H9 (cell line): ENCODE data around the gene SPDYA. TPM values are rescaled to one million over a fixed set of nuclear protein-coding genes. Genes with fewer than 3 reads are reported as not detected.
A peak's percentile ranks its signal among the peaks of the same experiment; 100 is the strongest.

Experiments
- DNase-seq: peaks from one replicate; pipeline ENCODE4 v3.0.0-alpha.2; 2017
- H2AFZ ChIP-seq: one replicate; pipeline ENCODE4 v1.6.1; 2013; ENCODE audit warnings: mild to moderate bottlenecking, low read length, control low read depth, moderate library complexity
- H2AK5ac ChIP-seq: 2 replicates; pipeline ENCODE4 v1.6.1; 2013; ENCODE audit warnings: low read length, control low read depth, mixed read lengths; ENCODE audit not compliant: insufficient read length
- H2BK120ac ChIP-seq: one replicate; pipeline ENCODE4 v1.6.1; 2013; ENCODE audit warnings: low read depth, mild to moderate bottlenecking, low read length, control low read depth, inconsistent platforms; ENCODE audit not compliant: poor library complexity, severe bottlenecking
- H2BK12ac ChIP-seq: 2 replicates; pipeline ENCODE4 v1.6.1; 2013; ENCODE audit warnings: low read length, control low read depth, mixed read lengths, low read depth; ENCODE audit not compliant: insufficient read length
- H2BK15ac ChIP-seq: 2 replicates; pipeline ENCODE4 v1.6.1; 2013; ENCODE audit warnings: low read depth, low read length, control low read depth
- H2BK20ac ChIP-seq: one replicate; pipeline ENCODE4 v1.6.1; 2013; ENCODE audit warnings: low read depth, mild to moderate bottlenecking, low read length, control low read depth, inconsistent platforms; ENCODE audit not compliant: poor library complexity, severe bottlenecking
- H2BK5ac ChIP-seq: 2 replicates; pipeline ENCODE4 v1.6.1; 2013; ENCODE audit warnings: low read length, control low read depth, mixed read lengths; ENCODE audit not compliant: insufficient read length
- H3K14ac ChIP-seq: 2 replicates; pipeline ENCODE4 v1.6.1; 2013; ENCODE audit warnings: low read length, control low read depth; ENCODE audit not compliant: insufficient read depth
- H3K18ac ChIP-seq: 2 replicates; pipeline ENCODE4 v1.6.1; 2013; ENCODE audit warnings: low read depth, mild to moderate bottlenecking, mixed read lengths, low read length, control low read depth; ENCODE audit not compliant: insufficient read length
- H3K23ac ChIP-seq: 2 replicates; pipeline ENCODE4 v1.6.1; 2013; ENCODE audit warnings: low read length, control low read depth, mixed read lengths, low read depth; ENCODE audit not compliant: insufficient read length
- H3K23me2 ChIP-seq: 2 replicates; pipeline ENCODE4 v1.6.1; 2013; ENCODE audit warnings: low read depth, mild to moderate bottlenecking, mixed read lengths, low read length, control low read depth; ENCODE audit not compliant: insufficient read length, poor library complexity, severe bottlenecking
- H3K27ac ChIP-seq: 2 replicates; pipeline ENCODE4 v1.5.1; 2013; ENCODE audit warnings: low read length, control low read depth, mixed read lengths, low read depth; ENCODE audit not compliant: insufficient read length
- H3K27me3 ChIP-seq: 2 replicates; pipeline ENCODE4 v1.6.1; 2013; ENCODE audit warnings: low read length, control low read depth, inconsistent platforms; ENCODE audit not compliant: insufficient read depth
- H3K4ac ChIP-seq: 2 replicates; pipeline ENCODE4 v1.6.1; 2013; ENCODE audit warnings: low read depth, mild to moderate bottlenecking, control low read depth, inconsistent platforms, low read length, moderate library complexity
- H3K4me1 ChIP-seq: 2 replicates; pipeline ENCODE4 v1.6.1; 2013; ENCODE audit warnings: low read length, control low read depth, inconsistent platforms; ENCODE audit not compliant: insufficient read depth
- H3K4me2 ChIP-seq: 2 replicates; pipeline ENCODE4 v1.6.1; 2013; ENCODE audit warnings: low read length, control low read depth, mixed read lengths; ENCODE audit not compliant: insufficient read length, insufficient read depth
- H3K56ac ChIP-seq: 2 replicates; pipeline ENCODE4 v1.6.1; 2013; ENCODE audit warnings: low read depth, mild to moderate bottlenecking, mixed read lengths, low read length, control low read depth; ENCODE audit not compliant: insufficient read length
- H3K79me1 ChIP-seq: 2 replicates; pipeline ENCODE4 v1.6.1; 2013; ENCODE audit warnings: low read depth, mild to moderate bottlenecking, moderate library complexity, low read length, control low read depth, inconsistent platforms; ENCODE audit not compliant: insufficient read depth, poor library complexity, severe bottlenecking
- H3K79me2 ChIP-seq: 2 replicates; pipeline ENCODE4 v1.6.1; 2013; ENCODE audit warnings: low read length, control low read depth, inconsistent platforms; ENCODE audit not compliant: insufficient read depth
- H3K9ac ChIP-seq: 2 replicates; pipeline ENCODE4 v1.6.1; 2013; ENCODE audit warnings: low read length, control low read depth, mixed read lengths; ENCODE audit not compliant: insufficient read length; ENCODE audit errors: extremely low read depth
- H3K9me3 ChIP-seq: one replicate; pipeline ENCODE4 v1.6.1; 2013; ENCODE audit warnings: low read depth, low read length, inconsistent platforms; ENCODE audit not compliant: control insufficient read depth
- H3T11ph ChIP-seq: one replicate; pipeline ENCODE4 v1.6.1; 2013; ENCODE audit warnings: mild to moderate bottlenecking, low read length, control low read depth, inconsistent platforms
- H4K20me1 ChIP-seq: one replicate; pipeline ENCODE4 v1.6.1; 2013; ENCODE audit not compliant: control insufficient read depth, insufficient read length, insufficient read depth
- H4K5ac ChIP-seq: 2 replicates; pipeline ENCODE4 v1.6.1; 2013; ENCODE audit warnings: low read depth, mild to moderate bottlenecking, mixed read lengths, low read length, control low read depth; ENCODE audit not compliant: insufficient read length
- H4K8ac ChIP-seq: replicated peaks from 2 replicates; pipeline ENCODE4 v1.6.1; 2013; ENCODE audit warnings: low read length, control low read depth, mixed read lengths, low read depth; ENCODE audit not compliant: insufficient read length
- H4K91ac ChIP-seq: 2 replicates; pipeline ENCODE4 v1.6.1; 2013; ENCODE audit warnings: low read depth, mild to moderate bottlenecking, moderate library complexity, mixed read lengths, low read length, control low read depth; ENCODE audit not compliant: insufficient read length
- H3K27ac Mint-ChIP-seq, 3 experiments: 2 replicates in 2 of 3; 3 replicates in 1 of 3; pipeline ENCODE4 v1.8.0; 2020 to 2021; ENCODE audit warnings: mixed read lengths in 3 of 3, mild to moderate bottlenecking in 1 of 3, moderate library complexity in 1 of 3
- H3K27me3 Mint-ChIP-seq: 2 replicates; pipeline ENCODE4 v1.8.0; 2021; ENCODE audit warnings: low read depth, mild to moderate bottlenecking, moderate library complexity, mixed read lengths
- H3K36me3 Mint-ChIP-seq, 3 experiments: 2 replicates in 2 of 3; 3 replicates in 1 of 3; pipeline ENCODE4 v1.8.0; 2020 to 2021; ENCODE audit warnings: low read depth in 3 of 3, mixed read lengths in 3 of 3; ENCODE audit not compliant: insufficient read depth in 1 of 3
- H3K4me1 Mint-ChIP-seq, 2 experiments: 2 replicates each; pipeline ENCODE4 v1.8.0; 2020; ENCODE audit warnings: mixed read lengths in 2 of 2
- H3K4me3 Mint-ChIP-seq, 2 experiments: 2 replicates in 1 of 2; 3 replicates in 1 of 2; pipeline ENCODE4 v1.8.0; 2020 to 2021; ENCODE audit warnings: mild to moderate bottlenecking in 2 of 2, mixed read lengths in 2 of 2, moderate library complexity in 1 of 2
- H3K9me3 Mint-ChIP-seq, 2 experiments: 2 replicates in 1 of 2; 3 replicates in 1 of 2; pipeline ENCODE4 v1.8.0; 2020; ENCODE audit warnings: mild to moderate bottlenecking in 2 of 2, mixed read lengths in 2 of 2, moderate library complexity in 1 of 2
- WGBS: extraction: QIAGEN DNeasy Blood & Tissue Kit; methylation state at CpG from one replicate; pipeline ENCODE4 v1.1.7; 2013; ENCODE audit warnings: missing lambda C conversion rate, low lambda C conversion rate, mixed read lengths; ENCODE audit not compliant: insufficient read length; ENCODE audit errors: extremely low coverage; 5-methylcytosine and 5-hydroxymethylcytosine counted together
- total RNA-seq: library from RNA; stranded (reverse); gene quantifications from 2 replicates; pipeline ENCODE4 v1.2.1, GENCODE V29; 2021
- TF ChIP-seq, protein P1 (sequence below): fragments of 200-600 bp; sonication (generic); conservative IDR thresholded peaks from 3 replicates; pipeline ENCODE4 v1.8.0; 2021; ENCODE audit warnings: antibody characterized with exemption, mild to moderate bottlenecking

SPDYA gene
- total RNA-seq, 1 experiment from 2014 or later, result 0.52 TPM

DNA sequence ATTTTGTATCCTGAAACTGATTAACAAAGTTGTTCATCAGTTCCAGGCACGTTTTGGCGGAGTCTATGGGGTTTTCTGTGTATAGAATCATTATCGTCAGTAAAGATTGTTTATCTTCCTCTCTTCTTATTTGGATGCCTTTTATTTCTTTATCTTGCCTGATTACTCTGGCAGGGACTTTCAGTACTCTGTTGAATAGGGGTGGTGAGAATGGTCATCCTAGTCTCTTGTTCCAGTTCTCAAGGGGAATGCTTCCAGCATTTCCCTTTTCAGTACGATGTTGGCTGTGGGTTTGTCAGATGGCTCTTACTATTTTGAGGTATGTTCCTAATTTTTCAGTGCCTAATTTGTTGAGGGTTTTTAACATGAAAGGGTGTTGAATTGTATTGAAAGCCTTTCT lies 14.0 kb upstream of the SPDYA start:
- Histone ChIP-seq H3K27me3 (no peaks in the 10 kb centered on the region), H4K5ac (no peak overlapping the region), H3T11ph (no peak overlapping the region), H3K4me2 (no peak overlapping the region), H3K9ac (no peak overlapping the region), H2BK120ac (no peak overlapping the region), H2BK20ac (no peak overlapping the region), H2BK12ac (no peak overlapping the region), H3K23me2 (no peaks in the 10 kb centered on the region), H3K14ac (no peak overlapping the region), H3K18ac (no peak overlapping the region), H3K23ac (no peak overlapping the region), H3K79me1 (no peaks in the 10 kb centered on the region), H2AFZ (no peak overlapping the region), H2BK15ac (no peak overlapping the region), H3K9me3 (no peaks in the 10 kb centered on the region), H2BK5ac (no peak overlapping the region), H4K8ac (no peak overlapping the region), H4K91ac (no peak overlapping the region), H4K20me1 (no peaks in the 10 kb centered on the region), H3K79me2 (no peaks in the 10 kb centered on the region; the same call in 1 of the 2 replicates), H3K27ac (no peak overlapping the region), H3K56ac (no peak overlapping the region), H3K4me1 (no peaks in the 10 kb centered on the region), H2AK5ac (no peak overlapping the region), H3K4ac (no peak overlapping the region)
- peaks cover 2 to 4% of the 10 kb centered on the region in 2 experiments; a peak in 3 of 5 replicates for H3K9me3 Mint-ChIP-seq
- no peak for DNase-seq
- H3K27ac Mint-ChIP-seq, result peak overlapping the region in 1 of 3 experiments; percentile 11; a peak in 1 of 7 replicates
- no CpG with 5 or more reads among the region's 4 CpGs for WGBS
- no peak overlapping the region for H3K4me3 Mint-ChIP-seq
- peaks cover 32 to 81% (median 58%) of the 10 kb centered on the region in 3 experiments for H3K36me3 Mint-ChIP-seq
- H3K27me3 Mint-ChIP-seq, result no peaks in the 10 kb centered on the region
- TF ChIP-seq, protein P1, sequence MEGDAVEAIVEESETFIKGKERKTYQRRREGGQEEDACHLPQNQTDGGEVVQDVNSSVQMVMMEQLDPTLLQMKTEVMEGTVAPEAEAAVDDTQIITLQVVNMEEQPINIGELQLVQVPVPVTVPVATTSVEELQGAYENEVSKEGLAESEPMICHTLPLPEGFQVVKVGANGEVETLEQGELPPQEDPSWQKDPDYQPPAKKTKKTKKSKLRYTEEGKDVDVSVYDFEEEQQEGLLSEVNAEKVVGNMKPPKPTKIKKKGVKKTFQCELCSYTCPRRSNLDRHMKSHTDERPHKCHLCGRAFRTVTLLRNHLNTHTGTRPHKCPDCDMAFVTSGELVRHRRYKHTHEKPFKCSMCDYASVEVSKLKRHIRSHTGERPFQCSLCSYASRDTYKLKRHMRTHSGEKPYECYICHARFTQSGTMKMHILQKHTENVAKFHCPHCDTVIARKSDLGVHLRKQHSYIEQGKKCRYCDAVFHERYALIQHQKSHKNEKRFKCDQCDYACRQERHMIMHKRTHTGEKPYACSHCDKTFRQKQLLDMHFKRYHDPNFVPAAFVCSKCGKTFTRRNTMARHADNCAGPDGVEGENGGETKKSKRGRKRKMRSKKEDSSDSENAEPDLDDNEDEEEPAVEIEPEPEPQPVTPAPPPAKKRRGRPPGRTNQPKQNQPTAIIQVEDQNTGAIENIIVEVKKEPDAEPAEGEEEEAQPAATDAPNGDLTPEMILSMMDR, result no peak
- peaks cover 0 to 2% of the 10 kb centered on the region in 2 experiments; a peak in 1 of 4 replicates for H3K4me1 Mint-ChIP-seq
